ENCODE data around the gene GJA5. TPM values are rescaled to one million over a fixed set of nuclear protein-coding genes. Genes with fewer than 3 reads are reported as not detected.

The GJA5 gene
- polyA plus RNA-seq, 2 of the 4 experiments (the other 2 are of a cell fraction), result not detected

DNA sequence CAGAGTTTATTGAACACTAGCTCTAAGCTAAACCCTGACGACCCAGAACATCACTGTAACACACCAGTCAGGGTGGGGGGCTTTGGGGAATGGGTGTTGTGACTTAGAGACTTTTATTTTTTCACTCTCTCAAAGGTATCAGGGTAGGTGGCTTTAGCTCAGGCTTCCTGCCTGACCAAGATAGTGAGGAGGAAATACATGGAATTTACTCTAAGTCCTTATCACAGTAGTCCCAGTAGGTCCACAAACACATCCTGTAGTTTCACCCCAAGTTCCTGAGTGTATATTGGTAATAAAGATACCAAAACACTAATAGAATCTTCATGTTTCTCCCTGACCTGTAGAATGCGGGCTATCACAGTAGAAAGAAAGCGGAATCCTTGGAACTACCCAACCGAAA, 15.1 kb downstream of the GJA5 start:
- Histone ChIP-seq H3K4me3 (no peak overlapping the region), H3K4me1 (no peaks in the 10 kb centered on the region), H3K9me3 (no peaks in the 10 kb centered on the region), H3K27ac (no peak overlapping the region), H3K4me2 (no peak overlapping the region)
- DNase-seq (ENCODE audit: low read depth in 1 of 2, low spot score in 1 of 2) (no peak), FAIRE-seq (no peak), ATAC-seq (no peak)
- TF ChIP-seq, protein P1, sequence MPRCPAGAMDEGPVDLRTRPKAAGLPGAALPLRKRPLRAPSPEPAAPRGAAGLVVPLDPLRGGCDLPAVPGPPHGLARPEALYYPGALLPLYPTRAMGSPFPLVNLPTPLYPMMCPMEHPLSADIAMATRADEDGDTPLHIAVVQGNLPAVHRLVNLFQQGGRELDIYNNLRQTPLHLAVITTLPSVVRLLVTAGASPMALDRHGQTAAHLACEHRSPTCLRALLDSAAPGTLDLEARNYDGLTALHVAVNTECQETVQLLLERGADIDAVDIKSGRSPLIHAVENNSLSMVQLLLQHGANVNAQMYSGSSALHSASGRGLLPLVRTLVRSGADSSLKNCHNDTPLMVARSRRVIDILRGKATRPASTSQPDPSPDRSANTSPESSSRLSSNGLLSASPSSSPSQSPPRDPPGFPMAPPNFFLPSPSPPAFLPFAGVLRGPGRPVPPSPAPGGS (IDR thresholded peaks at IDR 0.05), result no peak
- no peak for TF ChIP-seq FOXS1 (CRISPR knock-in tag; IDR thresholded peaks at IDR 0.05)
- no peak for TF ChIP-seq CBX2 (IDR thresholded peaks at IDR 0.05; ENCODE audit: borderline replicate concordance, low read depth)
- no peak for TF ChIP-seq CEBPB (IDR thresholded peaks at IDR 0.05)
- no peak for TF ChIP-seq TP53 (CRISPR knock-in tag; IDR thresholded peaks at IDR 0.05)
- TF ChIP-seq RCOR1 (IDR thresholded peaks at IDR 0.05; ENCODE audit: low read depth, low read length), result no peak
- no peak for TF ChIP-seq HOXB5 (CRISPR knock-in tag; IDR thresholded peaks at IDR 0.05)
- TF ChIP-seq, protein P2, sequence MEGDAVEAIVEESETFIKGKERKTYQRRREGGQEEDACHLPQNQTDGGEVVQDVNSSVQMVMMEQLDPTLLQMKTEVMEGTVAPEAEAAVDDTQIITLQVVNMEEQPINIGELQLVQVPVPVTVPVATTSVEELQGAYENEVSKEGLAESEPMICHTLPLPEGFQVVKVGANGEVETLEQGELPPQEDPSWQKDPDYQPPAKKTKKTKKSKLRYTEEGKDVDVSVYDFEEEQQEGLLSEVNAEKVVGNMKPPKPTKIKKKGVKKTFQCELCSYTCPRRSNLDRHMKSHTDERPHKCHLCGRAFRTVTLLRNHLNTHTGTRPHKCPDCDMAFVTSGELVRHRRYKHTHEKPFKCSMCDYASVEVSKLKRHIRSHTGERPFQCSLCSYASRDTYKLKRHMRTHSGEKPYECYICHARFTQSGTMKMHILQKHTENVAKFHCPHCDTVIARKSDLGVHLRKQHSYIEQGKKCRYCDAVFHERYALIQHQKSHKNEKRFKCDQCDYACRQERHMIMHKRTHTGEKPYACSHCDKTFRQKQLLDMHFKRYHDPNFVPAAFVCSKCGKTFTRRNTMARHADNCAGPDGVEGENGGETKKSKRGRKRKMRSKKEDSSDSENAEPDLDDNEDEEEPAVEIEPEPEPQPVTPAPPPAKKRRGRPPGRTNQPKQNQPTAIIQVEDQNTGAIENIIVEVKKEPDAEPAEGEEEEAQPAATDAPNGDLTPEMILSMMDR (IDR thresholded peaks at IDR 0.05), result no peak
- TF ChIP-seq, protein P3, sequence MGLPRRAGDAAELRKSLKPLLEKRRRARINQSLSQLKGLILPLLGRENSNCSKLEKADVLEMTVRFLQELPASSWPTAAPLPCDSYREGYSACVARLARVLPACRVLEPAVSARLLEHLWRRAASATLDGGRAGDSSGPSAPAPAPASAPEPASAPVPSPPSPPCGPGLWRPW (IDR thresholded peaks at IDR 0.05), result no peak
- POLR2A ChIA-PET, result no interaction called here
- CTCF ChIA-PET, result interaction anchor here (0.6 kb wide), 1 partner anchor 62 kb away, joined by 3 read pairs; no protein-coding TSS in a partner anchor
- WGBS (ENCODE audit: missing lambda C conversion rate), result 41% methylated on average over 4 of the region's 4 CpGs

DNA sequence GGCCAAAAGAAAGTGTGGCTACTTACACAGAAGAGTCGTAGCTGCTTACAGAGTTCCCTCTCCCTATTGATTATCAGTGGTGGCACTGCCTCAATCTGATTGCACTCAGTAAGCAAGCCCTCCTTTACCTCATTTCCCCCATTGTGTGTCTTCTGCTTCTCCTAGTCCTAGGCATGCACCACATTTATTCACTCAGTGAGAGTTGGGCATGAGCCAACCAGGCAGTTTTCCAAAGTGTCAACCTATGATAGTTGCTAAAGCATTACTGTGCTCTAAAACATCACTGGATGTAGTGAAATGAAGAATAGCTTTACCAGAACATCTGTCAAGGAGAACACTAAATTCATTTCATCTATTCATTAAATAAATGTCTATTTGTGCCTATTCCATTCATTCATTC, 19.3 kb downstream of the GJA5 start:
- ATAC-seq (no peak), FAIRE-seq (no peak), DNase-seq (ENCODE audit: low read depth in 1 of 2, low spot score in 1 of 2) (no peak)
- CTCF ChIA-PET, result interaction anchor here (2.0 kb wide), 1 partner anchor 17 kb away, joined by 4 read pairs; no protein-coding TSS in a partner anchor
- Histone ChIP-seq H3K4me3 (no peak overlapping the region), H3K4me2 (no peak overlapping the region), H3K27ac (no peak overlapping the region), H3K9me3 (no peaks in the 10 kb centered on the region), H3K4me1 (no peaks in the 10 kb centered on the region)
- TF ChIP-seq EHF (CRISPR knock-in tag; IDR thresholded peaks at IDR 0.05) (no peak), BHLHE40 (IDR thresholded peaks at IDR 0.05; ENCODE audit: low read depth, low read length) (no peak), TP53 (CRISPR knock-in tag; IDR thresholded peaks at IDR 0.05) (no peak), JUN (IDR thresholded peaks at IDR 0.05) (no peak), MYC (IDR thresholded peaks at IDR 0.05; ENCODE audit: borderline replicate concordance, low read length) (no peak), RARB (CRISPR knock-in tag; IDR thresholded peaks at IDR 0.05) (no peak), EHMT2 (IDR thresholded peaks at IDR 0.05; ENCODE audit: low read depth) (no peak), EP300 (IDR thresholded peaks at IDR 0.05) (no peak), MAFK (IDR thresholded peaks at IDR 0.05; ENCODE audit: partially characterized antibody) (no peak), POLR2AphosphoS2 (conservative IDR thresholded peaks at IDR 0.05; ENCODE audit: low read length) (no peak), ZFP36 (IDR thresholded peaks at IDR 0.05; ENCODE audit: borderline replicate concordance, partially characterized antibody) (no peak), FOXS1 (CRISPR knock-in tag; IDR thresholded peaks at IDR 0.05) (no peak), NPAS2 (CRISPR knock-in tag; IDR thresholded peaks at IDR 0.05; ENCODE audit: borderline replicate concordance) (no peak), HEYL (CRISPR knock-in tag; IDR thresholded peaks at IDR 0.05) (no peak)
- TF ChIP-seq, protein P4, sequence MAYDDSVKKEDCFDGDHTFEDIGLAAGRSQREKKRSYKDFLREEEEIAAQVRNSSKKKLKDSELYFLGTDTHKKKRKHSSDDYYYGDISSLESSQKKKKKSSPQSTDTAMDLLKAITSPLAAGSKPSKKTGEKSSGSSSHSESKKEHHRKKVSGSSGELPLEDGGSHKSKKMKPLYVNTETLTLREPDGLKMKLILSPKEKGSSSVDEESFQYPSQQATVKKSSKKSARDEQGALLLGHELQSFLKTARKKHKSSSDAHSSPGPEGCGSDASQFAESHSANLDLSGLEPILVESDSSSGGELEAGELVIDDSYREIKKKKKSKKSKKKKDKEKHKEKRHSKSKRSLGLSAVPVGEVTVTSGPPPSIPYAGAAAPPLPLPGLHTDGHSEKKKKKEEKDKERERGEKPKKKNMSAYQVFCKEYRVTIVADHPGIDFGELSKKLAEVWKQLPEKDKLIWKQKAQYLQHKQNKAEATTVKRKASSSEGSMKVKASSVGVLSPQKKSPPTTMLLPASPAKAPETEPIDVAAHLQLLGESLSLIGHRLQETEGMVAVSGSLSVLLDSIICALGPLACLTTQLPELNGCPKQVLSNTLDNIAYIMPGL (CRISPR knock-in tag; IDR thresholded peaks at IDR 0.05; ENCODE audit: borderline replicate concordance), result no peak
- TF ChIP-seq, protein P5, sequence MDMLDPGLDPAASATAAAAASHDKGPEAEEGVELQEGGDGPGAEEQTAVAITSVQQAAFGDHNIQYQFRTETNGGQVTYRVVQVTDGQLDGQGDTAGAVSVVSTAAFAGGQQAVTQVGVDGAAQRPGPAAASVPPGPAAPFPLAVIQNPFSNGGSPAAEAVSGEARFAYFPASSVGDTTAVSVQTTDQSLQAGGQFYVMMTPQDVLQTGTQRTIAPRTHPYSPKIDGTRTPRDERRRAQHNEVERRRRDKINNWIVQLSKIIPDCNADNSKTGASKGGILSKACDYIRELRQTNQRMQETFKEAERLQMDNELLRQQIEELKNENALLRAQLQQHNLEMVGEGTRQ (IDR thresholded peaks at IDR 0.05), result no peak
- TF ChIP-seq, protein P6, sequence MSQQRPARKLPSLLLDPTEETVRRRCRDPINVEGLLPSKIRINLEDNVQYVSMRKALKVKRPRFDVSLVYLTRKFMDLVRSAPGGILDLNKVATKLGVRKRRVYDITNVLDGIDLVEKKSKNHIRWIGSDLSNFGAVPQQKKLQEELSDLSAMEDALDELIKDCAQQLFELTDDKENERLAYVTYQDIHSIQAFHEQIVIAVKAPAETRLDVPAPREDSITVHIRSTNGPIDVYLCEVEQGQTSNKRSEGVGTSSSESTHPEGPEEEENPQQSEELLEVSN (IDR thresholded peaks at IDR 0.05; ENCODE audit: borderline replicate concordance, low read depth), result no peak
- TF ChIP-seq, protein P7, sequence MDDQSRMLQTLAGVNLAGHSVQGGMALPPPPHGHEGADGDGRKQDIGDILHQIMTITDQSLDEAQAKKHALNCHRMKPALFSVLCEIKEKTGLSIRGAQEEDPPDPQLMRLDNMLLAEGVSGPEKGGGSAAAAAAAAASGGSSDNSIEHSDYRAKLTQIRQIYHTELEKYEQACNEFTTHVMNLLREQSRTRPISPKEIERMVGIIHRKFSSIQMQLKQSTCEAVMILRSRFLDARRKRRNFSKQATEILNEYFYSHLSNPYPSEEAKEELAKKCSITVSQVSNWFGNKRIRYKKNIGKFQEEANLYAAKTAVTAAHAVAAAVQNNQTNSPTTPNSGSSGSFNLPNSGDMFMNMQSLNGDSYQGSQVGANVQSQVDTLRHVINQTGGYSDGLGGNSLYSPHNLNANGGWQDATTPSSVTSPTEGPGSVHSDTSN (IDR thresholded peaks at IDR 0.05), result no peak
- TF ChIP-seq, protein P2 (IDR thresholded peaks at IDR 0.05), result no peak
- 6% methylated on average over 1 of the region's 1 CpG for WGBS (ENCODE audit: missing lambda C conversion rate)
- POLR2A ChIA-PET, result no interaction called here

Measured in A549 (cell line).